Suppressor macrophage treated with lipopolysaccharide for 1 hour (primary cell): ENCODE data around the gene PAEP.
"Not testable (repeated sequence)": the region's sequence is repeated elsewhere in the genome, so short reads cannot be mapped to it uniquely, and the experiment has no call there.

ENCODE experiments used
- DNase-seq, 3 donors: peaks; one replicate each; pipeline ENCODE4 v3.0.0-alpha.2; 2020 to 2022

Gene PAEP

DNA sequence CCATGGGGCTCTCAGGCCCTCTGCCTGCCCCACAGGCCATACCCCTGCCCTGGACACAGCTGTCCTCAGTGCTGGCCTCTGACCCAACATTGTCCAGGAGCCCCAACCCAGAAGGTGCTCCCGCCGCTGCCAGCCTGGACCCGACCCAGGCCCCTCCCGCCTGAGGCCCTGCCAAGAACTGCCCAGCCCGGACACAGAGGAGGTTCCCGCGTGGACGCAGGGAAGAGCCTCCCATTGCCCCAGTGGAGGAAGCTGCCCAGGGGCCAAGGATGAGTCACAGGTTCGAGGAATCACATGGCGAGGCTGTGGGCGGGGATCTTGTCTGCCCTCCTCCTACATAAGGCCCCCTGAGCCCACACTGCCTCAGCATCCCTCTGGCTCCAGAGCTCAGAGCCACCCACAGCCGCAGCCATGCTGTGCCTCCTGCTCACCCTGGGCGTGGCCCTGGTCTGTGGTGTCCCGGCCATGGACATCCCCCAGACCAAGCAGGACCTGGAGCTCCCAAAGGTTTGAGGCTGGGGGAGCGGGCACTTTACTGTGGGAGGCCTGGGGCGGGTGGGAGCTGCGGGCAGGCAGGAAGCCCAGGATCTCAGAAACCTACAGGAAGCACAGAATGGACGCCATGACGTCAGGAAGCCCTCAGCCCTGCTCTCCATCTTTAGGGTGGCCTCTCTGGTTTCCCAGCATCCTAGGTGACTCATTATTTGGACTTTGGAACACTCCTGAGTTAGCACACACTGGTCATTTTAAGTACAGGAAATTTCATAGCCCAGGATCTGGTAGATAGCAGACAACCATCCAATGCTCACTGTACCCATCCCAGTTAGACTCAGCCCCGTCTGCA lies at the start of gene PAEP:
Gene PAEP, plus strand, starts transcription at position 366 of the 844 bp plus-strand sequence.
- peak; percentile 26 to 37 (median 30) for DNase-seq

GRCh38 chr9:135512241-135512603 lies 49.3 kb upstream of the PAEP start:
- no peak for DNase-seq

GRCh38 chr9:135512904-135513303 lies 48.7 kb upstream of the PAEP start:
- DNase-seq, result no peak

GRCh38 chr9:135513351-135513846 lies 48.2 kb upstream of the PAEP start:
- no peak for DNase-seq

DNA sequence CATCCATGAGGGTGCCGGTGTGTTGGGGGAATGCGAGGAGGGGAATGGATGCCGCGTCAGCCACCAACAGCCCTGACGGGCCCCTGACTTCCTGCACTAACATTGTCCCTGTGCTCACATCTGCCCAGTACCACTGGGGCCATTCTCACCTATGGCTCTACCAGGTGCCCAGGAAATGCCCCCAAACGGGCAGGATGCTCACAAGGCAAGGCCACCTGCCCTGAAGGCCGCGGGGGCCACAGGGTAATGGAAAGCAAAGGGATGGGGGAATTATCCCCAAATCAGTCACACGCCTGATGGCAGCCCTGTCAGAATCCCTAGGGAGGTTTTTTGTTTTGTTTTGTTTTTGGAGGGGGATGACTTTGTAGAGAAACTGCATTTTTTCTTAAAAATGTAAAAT lies 47.6 kb upstream of the PAEP start:
- not testable (repeated sequence) for DNase-seq

DNA sequence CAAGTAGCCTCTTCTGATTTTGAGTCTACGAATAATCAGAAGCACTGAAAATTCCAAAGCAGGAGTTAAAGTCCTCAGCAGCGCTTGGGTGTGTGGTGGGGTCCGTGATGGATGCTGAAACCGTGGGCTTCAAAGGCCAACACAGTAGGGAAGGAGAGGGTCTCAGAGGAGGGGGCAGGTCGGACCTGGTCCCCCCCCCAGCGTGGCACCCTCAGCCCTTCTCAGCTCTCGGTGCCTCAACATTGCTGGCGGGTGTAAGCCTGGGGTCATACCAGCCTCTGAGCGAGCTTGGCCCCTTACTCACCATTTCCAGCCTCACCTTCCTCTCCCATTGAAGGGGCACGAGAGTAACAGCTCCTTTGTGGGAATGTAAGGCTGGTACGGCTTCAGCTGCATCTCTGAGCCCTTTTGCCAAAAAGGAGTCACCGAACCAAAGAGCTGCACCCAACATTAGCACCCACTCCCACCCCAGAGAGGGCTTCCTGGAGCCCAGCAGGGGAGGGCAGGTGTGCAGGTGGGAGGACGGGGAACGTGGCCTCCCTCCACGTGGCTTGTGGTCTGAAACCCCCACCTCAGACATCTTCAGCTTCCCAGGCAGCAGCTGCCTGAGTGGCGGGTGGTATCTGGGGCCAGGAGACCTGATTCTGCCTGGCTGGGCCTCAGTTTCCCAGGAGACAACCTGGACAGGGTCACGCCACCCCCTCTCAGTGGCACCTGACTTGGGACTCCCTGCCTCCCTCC lies 47.0 kb upstream of the PAEP start:
- DNase-seq, result no peak

- DNase-seq, result no peak
Observed at GRCh38 chr9:135515083-135515951, 46.2 kb upstream of the PAEP start.

GRCh38 chr9:135516132-135516860 lies 45.3 kb upstream of the PAEP start:
- DNase-seq, result no peak

- DNase-seq, result no peak
Observed at GRCh38 chr9:135517407-135517822, 44.1 kb upstream of the PAEP start.

GRCh38 chr9:135519179-135519971 lies 42.2 kb upstream of the PAEP start:
- no peak for DNase-seq

GRCh38 chr9:135520916-135521607 lies 40.5 kb upstream of the PAEP start, which contains the start of gene LCN1:
LCN1 (plus strand) TSS chr9:135521440; CDS start chr9:135521498, 58 bp downstream.
- DNase-seq, result no peak

DNA sequence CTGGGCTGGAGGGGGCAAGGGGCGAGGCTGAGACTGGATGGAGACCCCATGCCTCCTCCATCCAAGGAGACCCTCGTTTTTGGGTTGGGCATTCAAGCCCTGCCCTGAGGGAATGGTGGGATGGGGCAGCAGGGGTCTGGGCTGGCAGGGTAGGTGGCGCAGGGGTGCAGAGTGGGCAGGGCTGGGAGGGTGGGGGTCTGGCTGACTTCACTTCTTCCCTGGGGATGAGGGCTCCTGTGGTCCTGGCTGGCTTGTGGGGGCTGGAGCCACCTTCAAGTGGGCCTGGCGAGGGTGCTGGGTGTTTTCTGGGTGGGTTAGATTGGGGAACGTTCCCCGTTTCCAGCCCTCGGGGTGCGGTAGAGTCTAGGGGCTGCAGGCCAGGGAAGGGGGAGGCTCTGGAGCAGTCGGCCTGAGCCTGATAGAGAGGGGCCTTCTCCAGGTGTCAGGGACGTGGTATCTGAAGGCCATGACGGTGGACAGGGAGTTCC lies 39.9 kb upstream of the PAEP start:
- DNase-seq, result no peak

GRCh38 chr9:135522137-135522877 lies 39.2 kb upstream of the PAEP start:
- no peak for DNase-seq

- DNase-seq, result no peak
Observed at GRCh38 chr9:135522931-135523330, 38.6 kb upstream of the PAEP start.

DNA sequence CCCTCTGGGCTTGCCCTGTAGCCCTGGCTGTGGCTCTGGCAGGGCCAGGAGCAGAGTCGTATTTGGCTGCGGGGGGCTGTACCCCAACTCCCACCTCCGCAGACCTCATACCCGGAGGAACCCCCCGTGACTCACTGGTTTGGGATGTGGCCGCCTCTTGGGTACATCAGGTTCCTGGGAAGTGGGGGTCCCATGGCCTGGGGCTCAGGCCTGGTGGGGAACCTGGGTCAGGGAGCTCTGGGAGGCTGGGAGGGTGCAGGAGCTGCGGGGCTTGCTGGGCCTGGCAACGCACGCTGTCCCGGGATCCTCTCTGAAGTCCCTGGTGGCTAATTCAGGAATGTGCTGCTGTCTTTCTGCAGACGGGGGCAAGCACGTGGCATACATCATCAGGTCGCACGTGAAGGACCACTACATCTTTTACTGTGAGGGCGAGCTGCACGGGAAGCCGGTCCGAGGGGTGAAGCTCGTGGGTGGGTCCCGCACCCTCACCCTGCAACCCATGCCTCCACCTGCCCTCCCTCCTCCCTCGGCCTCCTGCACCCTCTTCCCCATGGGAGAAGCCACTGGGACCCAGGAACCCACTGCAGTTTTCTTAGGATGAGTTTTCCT lies 37.9 kb upstream of the PAEP start:
- no peak for DNase-seq

- no peak for DNase-seq
Observed at GRCh38 chr9:135524130-135524861, 37.3 kb upstream of the PAEP start.

GRCh38 chr9:135525241-135526088 lies 36.1 kb upstream of the PAEP start:
- no peak for DNase-seq
